Activated CD4-positive, alpha-beta T cell treated with anti-CD3 and anti-CD28 coated beads, Interleukin-10, Interleukin-2, amounts not matched to agents 100 ng/mL and 50 ng/mL, durations not matched to agents 16 hours and 8 hours (primary cell): ENCODE data around the gene GABRR1.

Source experiments
- DNase-seq: peaks from one replicate; pipeline ENCODE4 v3.0.0-alpha.2; 2020

The GABRR1 gene

DNA sequence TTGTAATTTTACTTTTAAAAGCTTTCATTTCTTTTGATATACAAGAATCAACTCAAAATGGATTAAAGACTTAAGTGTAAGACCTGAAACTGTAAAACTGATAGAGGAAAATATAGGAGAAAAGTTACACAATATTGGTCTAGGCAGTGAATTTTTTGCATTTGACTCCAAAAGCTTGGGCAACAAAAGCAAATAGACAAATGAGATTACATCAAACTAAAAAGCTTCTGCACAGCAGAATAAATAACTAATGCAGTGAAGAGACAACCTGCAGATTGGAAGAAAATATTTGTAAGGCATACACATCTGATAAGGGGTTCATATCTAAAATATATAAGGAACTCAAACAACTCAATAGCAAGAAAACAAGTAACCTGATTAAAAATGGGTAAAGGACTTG is 3.0 kb downstream of the GABRR1 start:
- no peak for DNase-seq

DNA sequence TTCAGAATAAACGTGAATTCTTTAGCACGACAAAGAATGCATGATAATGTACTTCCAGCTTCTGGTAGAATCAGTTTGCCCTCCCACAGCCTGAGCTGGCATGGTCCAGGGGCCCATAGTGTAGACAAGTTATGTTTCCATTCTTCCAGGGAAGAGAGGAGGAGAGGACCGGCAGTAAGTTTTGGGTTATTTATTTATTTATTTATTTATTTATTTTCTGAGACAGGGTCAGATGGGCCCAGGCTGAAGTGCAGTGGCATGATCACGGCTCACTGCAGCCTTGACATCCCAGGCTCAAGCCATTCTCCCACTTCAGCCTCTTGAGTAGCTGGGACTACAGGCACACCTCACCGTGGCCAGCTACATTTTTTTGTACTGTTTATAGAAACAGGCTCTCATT is 4.7 kb downstream of the GABRR1 start:
- DNase-seq, result no peak

DNA sequence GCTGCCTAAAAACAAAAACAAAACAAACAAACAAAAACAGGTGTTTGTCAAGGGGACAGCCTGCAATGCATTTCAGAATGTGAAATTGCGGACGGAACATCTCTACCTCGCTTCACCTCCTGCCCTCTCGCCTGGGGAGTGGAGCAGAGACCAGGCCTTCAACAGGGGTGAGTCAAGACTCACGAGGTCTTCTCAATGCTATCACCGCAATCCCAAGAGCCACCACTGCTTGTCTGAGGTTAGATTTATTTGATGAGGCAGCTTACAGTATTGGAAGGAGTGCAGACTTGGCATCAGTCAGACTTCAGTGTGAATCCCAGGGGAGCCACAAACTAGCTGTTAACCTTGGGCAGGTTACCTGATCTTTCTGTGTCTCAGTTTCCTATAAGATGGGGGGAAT is 7.7 kb downstream of the GABRR1 start:
- DNase-seq, result no peak

DNA sequence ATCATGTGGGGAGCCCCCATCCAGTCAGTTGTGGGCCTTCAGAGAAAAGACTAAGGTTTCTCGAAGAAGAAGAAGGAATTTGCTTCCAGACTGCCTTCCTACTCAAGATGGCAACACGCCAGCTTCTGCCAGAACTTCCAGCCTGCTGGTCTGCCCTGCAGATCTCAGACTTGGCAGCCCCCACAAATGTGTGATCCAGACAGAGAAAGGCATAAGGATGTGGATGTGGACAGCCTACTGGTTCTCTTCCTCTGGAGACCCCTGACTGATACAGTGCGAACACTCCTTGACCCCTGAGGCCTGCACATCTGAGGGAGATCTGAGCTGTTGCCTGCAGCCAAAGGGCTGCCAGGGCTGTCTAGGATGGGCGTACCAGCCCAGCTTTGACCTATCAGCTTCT is 8.6 kb downstream of the GABRR1 start:
- no peak for DNase-seq

DNA sequence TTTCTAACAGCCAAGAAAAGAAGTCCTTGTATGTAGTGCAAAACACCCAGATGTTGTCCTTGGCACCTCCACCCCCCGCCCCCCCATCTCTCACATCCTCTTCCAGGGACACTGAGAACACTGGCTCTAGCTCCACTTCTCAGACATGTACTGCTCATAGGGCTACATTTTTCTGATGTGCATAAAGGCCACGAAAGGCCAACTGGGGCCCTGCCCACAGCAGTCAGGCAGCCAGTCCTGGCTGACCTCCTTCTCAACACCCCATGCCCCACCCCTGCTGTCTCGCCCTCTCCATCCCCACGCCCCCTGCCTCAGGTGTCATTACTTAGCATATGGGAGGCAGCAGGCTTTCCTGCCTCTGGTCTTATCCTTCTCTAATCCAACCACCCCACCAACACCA is 11.3 kb downstream of the GABRR1 start:
- DNase-seq, result no peak

DNA sequence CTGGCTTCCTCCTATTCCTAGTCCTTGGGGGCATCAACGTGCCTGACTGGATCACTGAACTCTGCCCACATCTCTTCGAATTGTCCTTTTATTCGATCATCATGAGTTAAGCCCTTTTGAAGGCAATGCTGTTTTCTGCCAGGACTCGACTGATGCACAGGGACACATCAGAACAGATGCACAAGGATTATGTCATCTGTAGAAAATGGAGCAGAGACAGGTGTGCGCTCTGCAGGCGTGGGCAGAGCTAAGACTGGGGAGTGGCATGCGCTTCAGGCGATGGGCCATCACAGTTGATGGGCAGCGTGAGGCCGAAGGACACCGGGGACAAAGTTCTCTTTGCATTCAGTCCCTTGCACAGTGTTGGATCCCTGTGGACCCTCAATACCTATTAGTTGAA is 13.1 kb downstream of the GABRR1 start:
- DNase-seq, result no peak

DNA sequence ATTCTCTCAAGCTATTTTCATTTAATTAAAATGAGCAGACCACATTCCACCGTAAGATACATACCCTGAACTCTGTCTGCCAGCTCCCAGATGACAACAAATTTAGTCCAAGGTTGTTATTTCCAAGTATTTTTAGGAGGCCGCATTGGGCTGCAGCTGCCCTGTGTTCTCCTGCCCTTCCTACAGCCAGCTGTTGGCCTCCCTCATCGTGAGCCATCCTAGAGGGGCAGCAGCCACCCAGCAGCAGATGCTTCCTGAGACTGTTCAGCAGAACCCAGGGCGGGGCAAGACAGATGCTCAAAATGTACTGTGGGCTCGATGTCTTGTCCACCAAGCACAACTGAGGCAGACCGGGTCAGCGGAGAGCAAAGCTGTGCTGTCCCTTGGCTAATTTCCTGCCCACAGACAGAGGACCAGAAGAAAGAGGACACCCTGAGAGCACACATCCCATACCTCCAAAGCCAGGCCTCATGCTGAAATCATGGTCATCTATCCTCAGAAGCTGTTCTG is 16.4 kb downstream of the GABRR1 start:
- no peak for DNase-seq

DNA sequence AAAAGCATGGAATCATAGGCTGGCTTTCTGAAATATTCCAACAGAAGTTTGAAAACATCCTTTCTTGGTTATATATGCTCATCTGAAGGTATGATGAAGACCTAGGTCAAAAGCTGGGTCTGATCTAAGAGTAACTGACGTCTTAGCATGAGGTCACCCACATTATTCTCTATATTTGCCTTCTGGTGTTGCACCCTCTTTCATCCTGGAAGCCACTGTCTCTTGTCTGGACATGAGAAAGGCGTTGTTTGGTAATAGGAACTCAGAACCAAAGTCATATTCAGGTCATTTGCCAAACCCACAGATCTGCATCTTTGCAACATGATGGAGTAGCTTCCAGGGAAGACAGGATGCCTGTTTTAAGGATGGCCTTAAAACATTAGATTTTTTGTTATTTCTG is 17.6 kb downstream of the GABRR1 start:
- no peak for DNase-seq

DNA sequence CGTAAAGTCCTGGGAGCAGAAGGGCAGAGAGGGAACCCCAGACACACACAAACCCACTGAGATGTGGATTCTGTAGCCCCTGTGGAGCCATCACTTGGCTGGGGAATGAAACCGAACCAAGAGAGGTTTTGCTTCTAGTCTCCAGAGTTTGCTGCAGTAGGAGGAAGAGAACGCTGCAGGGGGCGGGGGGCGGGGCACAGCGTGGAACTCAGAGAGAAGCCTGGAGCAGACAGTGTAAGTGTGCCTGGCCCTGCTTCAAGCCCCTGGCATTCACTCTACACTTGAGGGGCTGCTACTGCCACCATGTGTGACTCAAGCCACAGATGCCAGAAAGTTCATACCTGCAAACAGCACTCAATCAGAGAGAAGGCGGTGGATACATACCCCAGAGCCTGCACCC is 18.9 kb downstream of the GABRR1 start:
- no peak for DNase-seq

DNA sequence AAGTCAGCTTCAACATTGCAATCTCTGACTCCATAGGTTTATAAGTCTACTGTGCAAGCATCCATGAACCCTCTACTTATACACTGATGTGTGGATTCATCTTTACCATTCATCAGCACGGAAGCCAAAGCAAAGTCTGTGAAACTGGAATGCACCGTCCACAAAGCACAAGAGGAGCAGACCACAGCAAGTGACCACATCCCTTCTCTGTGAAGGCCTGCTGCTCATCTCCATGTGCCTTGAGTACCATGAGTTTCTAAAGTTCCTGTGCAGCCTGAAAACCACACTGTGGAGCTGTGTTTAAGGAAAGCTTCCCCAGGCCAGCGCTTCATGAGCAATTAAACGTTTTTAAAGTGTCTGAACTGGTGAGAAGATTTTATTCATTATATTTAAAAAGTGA is 20.0 kb downstream of the GABRR1 start:
- DNase-seq, result no peak

DNA sequence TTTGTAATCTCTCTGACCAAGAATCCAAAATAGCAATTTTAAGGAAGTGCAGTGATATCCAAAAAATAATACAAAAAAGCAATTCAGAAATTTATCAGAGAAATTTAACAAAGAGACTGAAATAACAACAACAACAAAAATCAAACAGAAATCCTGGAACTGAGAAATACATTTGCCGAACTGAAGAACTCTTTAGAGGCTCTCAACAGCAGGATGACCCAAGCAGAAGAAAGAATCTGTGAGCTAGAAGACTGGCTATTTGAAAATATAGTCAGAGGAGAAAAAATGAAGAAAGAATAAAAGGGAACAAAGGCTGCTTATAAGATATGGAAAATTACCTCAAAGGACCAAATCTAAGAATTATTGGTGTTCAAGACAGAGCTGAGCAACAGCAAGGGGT is 22.6 kb downstream of the GABRR1 start:
- no peak for DNase-seq

DNA sequence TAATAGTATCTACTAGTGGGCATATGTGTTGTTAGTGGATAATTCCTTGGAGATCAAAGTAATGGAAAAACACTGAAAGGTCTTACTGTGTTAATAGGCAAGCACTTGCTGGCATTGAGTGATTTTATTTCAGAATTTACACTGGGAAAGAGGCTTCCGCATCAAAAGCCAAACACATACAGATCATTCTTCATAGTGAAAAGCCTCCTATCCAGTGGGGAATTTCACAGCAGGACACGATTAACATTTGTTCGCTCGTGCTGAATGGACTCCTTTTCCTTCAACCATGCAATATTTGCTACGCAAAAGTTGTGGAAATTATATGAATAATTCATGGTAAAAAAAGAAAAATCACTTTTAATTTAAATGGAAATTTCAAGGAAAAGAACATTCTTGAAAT is 26.4 kb downstream of the GABRR1 start:
- no peak for DNase-seq

DNA sequence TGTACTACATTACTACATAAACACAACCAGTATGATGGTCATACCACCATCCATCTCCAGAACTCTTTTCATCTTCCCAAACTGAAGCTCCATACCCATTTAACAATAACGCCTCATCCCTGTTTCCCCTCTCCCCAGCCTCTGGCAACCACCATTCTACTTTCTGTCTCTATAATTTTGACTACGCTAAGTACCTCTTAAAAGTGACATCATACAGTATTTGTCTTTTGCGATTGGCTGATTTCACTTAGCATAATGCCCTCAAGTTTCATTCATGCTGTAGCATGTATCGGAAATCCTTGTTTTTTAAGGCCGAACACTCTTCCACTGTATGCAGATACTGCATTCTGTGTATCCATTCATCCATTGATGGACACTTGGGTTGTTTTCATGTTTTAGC is 29.7 kb downstream of the GABRR1 start:
- DNase-seq, result no peak

DNA sequence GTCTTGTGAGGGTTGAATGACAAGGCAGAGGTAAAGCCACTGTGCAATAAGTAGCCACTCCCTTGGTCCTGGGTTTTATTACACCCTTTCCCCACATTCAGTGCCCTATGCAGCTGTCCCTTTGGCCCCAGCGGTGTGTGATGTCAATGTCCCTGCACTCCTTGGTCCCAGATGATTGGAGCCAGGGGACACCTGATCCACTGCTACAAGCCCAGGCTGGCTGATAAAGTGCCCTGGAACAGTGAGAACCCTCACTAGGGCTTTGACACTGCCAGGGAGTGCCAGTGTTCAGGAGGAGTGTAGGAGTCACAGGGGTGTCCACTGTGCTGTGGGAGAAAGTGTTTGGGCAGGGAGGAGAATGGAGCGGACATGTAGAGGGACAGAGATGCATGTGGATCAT is 30.4 kb downstream of the GABRR1 start:
- no peak for DNase-seq

DNA sequence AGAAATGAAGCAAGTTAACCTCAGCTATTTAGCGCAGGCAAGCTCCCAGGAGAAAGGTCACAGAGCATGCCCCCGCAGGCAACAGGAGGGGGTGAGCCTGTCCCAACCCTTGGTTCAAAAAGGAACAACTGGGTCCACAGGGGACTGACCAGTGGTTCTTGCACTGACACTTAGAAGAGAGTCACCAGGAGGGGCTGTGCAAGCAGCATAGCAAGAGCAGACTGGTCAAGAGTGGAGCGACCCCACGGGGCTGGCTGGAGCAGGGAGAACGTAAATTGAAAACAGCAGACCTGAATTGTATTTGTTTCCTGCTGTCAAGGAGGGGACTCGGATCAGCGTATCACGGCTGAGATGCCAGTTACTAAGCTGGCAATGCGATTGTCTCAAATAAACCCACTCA is 32.8 kb downstream of the GABRR1 start:
- no peak for DNase-seq

DNA sequence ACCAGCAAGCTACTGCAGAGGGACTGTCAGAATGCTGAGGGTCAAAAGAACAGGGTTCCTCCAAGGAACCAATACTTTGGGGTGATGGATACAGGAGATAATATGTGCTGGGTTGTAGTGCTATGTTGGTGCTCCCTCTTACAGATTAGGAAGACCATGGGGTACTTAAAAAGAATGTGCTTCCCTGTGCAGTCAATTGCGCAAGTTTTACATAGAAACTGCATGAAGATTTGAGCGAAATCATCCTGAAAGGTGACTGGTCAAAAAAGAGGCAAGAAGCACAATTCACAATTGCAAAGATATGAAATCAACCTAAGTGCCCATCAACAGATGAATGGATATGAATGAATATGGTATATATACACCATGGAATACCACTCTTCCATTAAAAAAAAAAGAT is 33.9 kb downstream of the GABRR1 start:
- no peak for DNase-seq

DNA sequence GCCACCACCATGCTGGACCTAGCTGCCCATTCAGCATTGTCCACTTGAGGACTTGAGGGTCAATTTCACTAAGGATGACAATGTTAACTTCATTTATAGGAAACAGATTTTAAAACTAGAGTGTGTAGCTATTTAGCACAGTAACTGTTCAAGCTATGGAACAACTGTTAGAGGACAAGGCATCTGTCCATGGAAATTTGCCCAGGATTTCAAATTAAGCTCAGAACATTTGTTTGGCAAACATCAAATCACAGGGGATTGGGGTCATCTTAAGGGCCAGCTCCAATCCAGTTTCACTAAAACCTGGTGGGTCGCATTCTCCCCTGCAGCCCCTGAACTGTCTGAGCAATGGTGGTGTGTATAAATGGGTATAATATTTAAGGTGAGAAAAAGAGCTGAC is 36.2 kb downstream of the GABRR1 start:
- no peak for DNase-seq

DNA sequence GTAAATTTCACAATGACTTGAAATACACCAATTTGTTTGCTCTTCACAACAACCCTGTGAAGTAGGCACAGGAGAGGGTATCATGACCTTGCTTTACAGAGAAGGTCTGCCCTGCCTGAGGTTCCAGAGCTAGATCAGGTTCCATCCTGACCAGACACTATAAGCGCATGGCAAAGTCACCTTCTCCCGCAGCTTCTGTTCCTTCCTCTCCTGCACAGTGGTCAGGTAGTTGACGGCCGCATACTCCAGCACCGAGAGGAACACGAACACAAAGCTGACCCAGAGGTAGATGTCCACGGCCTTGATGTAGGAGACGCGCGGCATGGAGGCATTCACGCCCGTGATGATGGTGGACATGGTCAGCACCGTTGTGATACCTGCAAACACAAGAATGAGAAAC is 37.0 kb downstream of the GABRR1 start:
- DNase-seq, result no peak

DNA sequence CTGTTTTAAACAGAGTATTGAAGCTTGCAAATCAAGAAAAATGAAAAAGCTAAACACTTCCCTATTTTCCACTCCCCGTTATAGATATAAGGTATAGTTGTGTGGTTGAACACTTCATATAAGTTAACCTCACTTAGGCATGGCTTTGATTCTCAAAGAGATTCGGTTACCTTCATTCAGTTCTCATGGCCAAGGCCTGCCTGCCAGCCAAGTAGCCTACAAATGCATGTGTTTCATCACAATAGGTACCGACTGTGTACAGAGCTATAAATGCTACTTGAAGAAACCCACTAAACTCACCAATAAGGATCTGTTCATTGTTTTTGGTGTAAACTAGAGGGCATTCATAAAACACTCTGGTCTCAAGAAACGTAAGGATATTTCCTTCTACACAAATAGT is 43.5 kb downstream of the GABRR1 start:
- DNase-seq, result no peak

DNA sequence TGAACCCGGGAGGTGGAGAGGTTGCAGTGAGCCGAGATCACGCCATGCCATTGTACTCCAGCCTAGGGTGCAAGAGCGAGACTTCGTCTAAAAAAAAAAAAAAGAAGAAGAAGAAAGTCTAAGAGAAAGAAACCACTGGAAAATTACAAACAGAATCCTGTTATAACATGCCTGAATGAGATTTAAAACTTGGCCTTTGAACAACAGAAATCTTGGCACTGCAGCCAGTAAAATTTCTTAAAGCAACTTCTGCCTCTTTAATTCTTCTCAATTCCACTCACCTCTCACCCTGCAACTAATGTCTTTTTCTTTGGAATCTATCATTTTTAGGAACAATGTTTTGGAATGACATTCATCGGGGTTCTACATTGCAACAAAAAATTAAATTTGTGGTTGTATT is 45.0 kb downstream of the GABRR1 start:
- no peak for DNase-seq

DNA sequence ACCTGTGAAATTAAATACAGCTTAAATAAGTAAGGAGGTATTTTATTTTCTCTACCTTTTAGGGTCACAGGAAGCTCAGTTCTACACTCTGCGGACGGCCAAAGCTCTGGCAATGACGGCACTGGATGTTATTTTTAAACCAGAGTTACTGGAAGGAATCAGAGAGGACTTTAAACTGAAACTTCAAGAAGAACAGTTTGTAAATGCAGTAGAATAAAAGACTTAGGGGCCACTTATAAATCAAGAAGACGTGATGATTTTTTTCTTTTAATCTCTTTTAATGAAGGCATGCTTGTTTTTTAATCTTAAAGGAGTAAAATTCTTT is 55.1 kb downstream of the GABRR1 start:
- no peak for DNase-seq

DNA sequence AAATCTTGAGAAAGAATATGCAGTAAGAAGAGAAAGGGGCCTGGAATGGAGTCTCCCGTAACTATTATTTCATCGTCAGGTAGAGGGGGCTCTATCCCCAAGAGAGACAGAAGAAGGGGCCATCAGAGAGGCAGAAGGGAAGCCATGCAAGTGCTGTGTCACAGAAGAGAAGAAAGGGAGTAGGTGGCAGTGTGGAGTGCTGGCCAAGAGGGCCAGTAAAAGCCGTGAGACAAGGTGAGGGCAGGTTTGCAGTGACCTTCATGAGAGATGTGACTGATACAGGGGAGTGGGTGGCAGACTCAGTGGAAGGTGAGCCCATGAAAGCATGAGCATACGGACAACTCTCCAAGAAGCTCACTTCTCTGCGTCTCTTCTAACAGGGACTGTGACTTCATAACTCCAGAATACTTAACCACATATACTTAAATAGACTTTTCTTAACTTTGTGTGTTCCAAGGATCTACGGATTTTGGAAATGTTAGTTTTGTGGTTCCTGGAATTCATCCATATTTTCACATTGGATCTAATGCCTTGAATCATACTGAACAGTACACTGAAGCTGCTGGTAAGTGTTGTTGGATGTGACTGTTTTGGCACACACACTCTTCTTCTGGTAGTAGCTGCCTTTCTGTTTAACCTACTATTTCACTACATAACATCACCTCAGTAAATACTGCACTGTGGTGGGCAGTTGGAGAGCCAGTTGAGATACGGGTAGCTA is 55.7 kb downstream of the GABRR1 start:
- no peak for DNase-seq

DNA sequence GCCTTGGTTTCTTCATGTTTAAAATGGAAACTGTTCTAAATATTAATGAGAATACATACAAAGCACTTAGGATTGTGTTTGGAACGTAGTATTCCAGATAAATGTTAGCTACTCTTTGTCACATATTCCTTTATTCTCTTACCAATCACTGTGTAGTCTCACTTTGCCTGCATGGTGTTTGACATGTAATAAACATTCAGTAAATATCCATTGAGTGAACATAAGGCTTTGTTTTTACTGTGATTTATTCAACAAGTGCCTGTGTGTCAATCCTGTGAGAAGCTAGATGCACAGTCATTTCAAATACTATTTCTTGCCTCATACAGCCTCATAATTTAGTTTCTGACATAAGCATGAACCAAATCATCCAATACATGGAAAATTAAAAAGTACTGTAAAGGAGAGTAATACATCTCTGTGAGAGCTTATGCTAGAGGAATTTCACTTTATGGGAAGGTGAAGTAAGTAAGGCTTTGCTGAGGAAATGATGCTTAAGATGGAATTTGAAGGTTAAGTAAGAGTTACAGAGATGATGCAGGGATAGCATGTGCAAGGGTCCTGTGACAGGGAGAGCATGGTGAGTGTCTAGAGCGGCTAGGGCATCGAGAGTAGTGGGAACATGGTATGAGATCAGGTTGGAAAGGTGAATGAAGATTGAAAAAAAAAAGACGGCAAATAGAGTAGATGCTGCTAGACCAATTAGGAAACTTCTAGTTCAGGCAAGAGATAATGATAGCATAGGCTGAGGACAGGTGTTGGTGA is 56.6 kb downstream of the GABRR1 start:
- no peak for DNase-seq

DNA sequence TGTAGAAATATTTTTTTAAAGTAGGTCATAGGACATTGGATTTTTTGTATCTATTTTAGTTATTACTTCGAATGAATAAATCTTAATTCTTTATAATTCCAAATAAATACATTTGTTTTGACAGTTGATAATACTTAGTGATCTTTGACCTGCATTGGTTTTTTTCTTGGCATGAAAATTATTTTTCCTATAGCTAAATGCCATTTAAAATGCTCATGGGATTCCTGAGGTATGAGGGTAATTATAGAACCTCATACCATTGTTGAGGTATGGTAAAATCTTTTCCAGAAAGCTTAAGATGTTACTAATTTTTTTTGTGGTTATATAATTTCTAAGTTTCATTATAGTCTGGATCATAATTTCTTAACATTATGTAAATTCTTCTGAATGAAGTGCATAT is 63.0 kb downstream of the GABRR1 start:
- DNase-seq, result no peak
